ENCODE results near the gene IL9R. TPM values are rescaled to one million over a fixed set of nuclear protein-coding genes. Genes with fewer than 3 reads are reported as not detected.
"Not testable (repeated sequence)": the region's sequence is repeated elsewhere in the genome, so short reads cannot be mapped to it uniquely, and the experiment has no call there.

Gene IL9R
- total and polyA plus RNA-seq, 2 donors from 2014 or later = 0.88 TPM; not detected in 1

- no peaks in the 10 kb centered on the region for H3K27me3 ChIP-seq (ENCODE audit: control insufficient read depth, insufficient read depth, low read length)
- no peak overlapping the region for H3K4me3 ChIP-seq (ENCODE audit: low read length in 3 of 3)
- DNase-seq (no peak), FAIRE-seq (no peak)
- no peaks in the 10 kb centered on the region for H3K9me3 ChIP-seq (ENCODE audit: control insufficient read depth in 2 of 3, insufficient read depth in 1 of 3, low read length in 3 of 3)
- H3K36me3 ChIP-seq (ENCODE audit: control insufficient read depth in 2 of 3, insufficient read depth in 3 of 3, low read length in 3 of 3) = no peaks in the 10 kb centered on the region
- intact Hi-C loops (cut with DNase I) = no loop called here
- TF ChIP-seq, protein P1, sequence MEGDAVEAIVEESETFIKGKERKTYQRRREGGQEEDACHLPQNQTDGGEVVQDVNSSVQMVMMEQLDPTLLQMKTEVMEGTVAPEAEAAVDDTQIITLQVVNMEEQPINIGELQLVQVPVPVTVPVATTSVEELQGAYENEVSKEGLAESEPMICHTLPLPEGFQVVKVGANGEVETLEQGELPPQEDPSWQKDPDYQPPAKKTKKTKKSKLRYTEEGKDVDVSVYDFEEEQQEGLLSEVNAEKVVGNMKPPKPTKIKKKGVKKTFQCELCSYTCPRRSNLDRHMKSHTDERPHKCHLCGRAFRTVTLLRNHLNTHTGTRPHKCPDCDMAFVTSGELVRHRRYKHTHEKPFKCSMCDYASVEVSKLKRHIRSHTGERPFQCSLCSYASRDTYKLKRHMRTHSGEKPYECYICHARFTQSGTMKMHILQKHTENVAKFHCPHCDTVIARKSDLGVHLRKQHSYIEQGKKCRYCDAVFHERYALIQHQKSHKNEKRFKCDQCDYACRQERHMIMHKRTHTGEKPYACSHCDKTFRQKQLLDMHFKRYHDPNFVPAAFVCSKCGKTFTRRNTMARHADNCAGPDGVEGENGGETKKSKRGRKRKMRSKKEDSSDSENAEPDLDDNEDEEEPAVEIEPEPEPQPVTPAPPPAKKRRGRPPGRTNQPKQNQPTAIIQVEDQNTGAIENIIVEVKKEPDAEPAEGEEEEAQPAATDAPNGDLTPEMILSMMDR (IDR thresholded peaks at IDR 0.05; ENCODE audit: borderline replicate concordance, extremely low read depth, insufficient read depth) = no peak
- no peak overlapping the region for H3K9ac ChIP-seq (ENCODE audit: low read length in 3 of 3)
- no peaks in the 10 kb centered on the region for H3K4me1 ChIP-seq (ENCODE audit: control insufficient read depth in 2 of 3, insufficient read depth in 2 of 3, low read depth in 1 of 3, low read length in 3 of 3)
- H3K27ac ChIP-seq (ENCODE audit: low read depth in 2 of 2, low read length in 2 of 2) = no peak overlapping the region
These were observed 14.2 kb upstream of the IL9R start for GRCh38 chrX:155983326-155983725.

DNA sequence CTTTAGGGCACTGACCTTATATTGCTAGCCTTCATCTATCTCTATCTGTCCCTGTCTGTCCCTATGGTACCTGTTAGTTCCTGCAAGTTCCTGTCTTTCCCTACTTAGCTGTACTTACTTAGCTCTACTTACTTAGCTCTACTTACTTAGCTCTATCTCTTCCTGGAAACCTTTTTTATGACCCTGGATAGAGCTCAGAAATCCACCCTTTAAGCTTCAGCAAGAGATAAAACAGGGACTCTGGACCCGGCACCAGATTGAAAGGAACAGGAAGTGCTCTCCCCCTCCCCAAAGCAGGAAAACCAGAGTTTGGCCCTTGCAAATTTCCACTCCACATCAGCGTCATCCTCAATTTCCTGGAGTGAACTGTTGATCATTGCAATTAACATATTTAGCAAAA is 12.3 kb upstream of the IL9R start:
- no peaks in the 10 kb centered on the region for H3K9me3 ChIP-seq (ENCODE audit: control insufficient read depth in 2 of 3, insufficient read depth in 1 of 3, low read length in 3 of 3)
- no peak overlapping the region for H3K4me3 ChIP-seq (ENCODE audit: low read length in 3 of 3)
- H3K27ac ChIP-seq (ENCODE audit: low read depth in 2 of 2, low read length in 2 of 2) = no peak overlapping the region
- TF ChIP-seq, protein P1 (IDR thresholded peaks at IDR 0.05; ENCODE audit: borderline replicate concordance, extremely low read depth, insufficient read depth) = no peak
- no peaks in the 10 kb centered on the region for H3K27me3 ChIP-seq (ENCODE audit: control insufficient read depth, insufficient read depth, low read length)
- H3K4me1 ChIP-seq (ENCODE audit: control insufficient read depth in 2 of 3, insufficient read depth in 2 of 3, low read depth in 1 of 3, low read length in 3 of 3) = no peaks in the 10 kb centered on the region
- intact Hi-C loops (cut with DNase I) = no loop called here
- DNase-seq (no peak), FAIRE-seq (no peak)
- H3K9ac ChIP-seq (ENCODE audit: low read length in 3 of 3) = no peak overlapping the region
- H3K36me3 ChIP-seq (ENCODE audit: control insufficient read depth in 2 of 3, insufficient read depth in 3 of 3, low read length in 3 of 3) = no peaks in the 10 kb centered on the region

- H3K4me3 ChIP-seq (ENCODE audit: low read length in 3 of 3); FAIRE-seq; H3K9me3 ChIP-seq (ENCODE audit: control insufficient read depth in 2 of 3, insufficient read depth in 1 of 3, low read length in 3 of 3); intact Hi-C loops (cut with DNase I); H3K36me3 ChIP-seq (ENCODE audit: control insufficient read depth in 2 of 3, insufficient read depth in 3 of 3, low read length in 3 of 3); H3K4me1 ChIP-seq (ENCODE audit: control insufficient read depth in 2 of 3, insufficient read depth in 2 of 3, low read depth in 1 of 3, low read length in 3 of 3); H3K27me3 ChIP-seq (ENCODE audit: control insufficient read depth, insufficient read depth, low read length); H3K27ac ChIP-seq (ENCODE audit: low read depth in 2 of 2, low read length in 2 of 2); DNase-seq; H3K9ac ChIP-seq (ENCODE audit: low read length in 3 of 3): not testable (repeated sequence)
These were observed 10.5 kb upstream of the IL9R start for GRCh38 chrX:155986995-155987394.

GRCh38 chrX:155988859-155989258 is 8.6 kb upstream of the IL9R start:
- Histone ChIP-seq H3K9ac (ENCODE audit: low read length in 3 of 3) (no peak overlapping the region), H3K27me3 (ENCODE audit: control insufficient read depth, insufficient read depth, low read length) (no peaks in the 10 kb centered on the region), H3K4me3 (ENCODE audit: low read length in 3 of 3) (no peak overlapping the region), H3K36me3 (ENCODE audit: control insufficient read depth in 2 of 3, insufficient read depth in 3 of 3, low read length in 3 of 3) (no peaks in the 10 kb centered on the region), H3K9me3 (ENCODE audit: control insufficient read depth in 2 of 3, insufficient read depth in 1 of 3, low read length in 3 of 3) (no peaks in the 10 kb centered on the region), H3K27ac (ENCODE audit: low read depth in 2 of 2, low read length in 2 of 2) (no peak overlapping the region), H3K4me1 (ENCODE audit: control insufficient read depth in 2 of 3, insufficient read depth in 2 of 3, low read depth in 1 of 3, low read length in 3 of 3) (no peaks in the 10 kb centered on the region)
- intact Hi-C loops (cut with DNase I) = no loop called here
- no peak for DNase-seq
- no peak for FAIRE-seq
- TF ChIP-seq, protein P1 (IDR thresholded peaks at IDR 0.05; ENCODE audit: borderline replicate concordance, extremely low read depth, insufficient read depth) = no peak

Measured in kidney (tissue), 14 donors.